A204.1 (cell line): ENCODE data around the gene NTNG2.

ENCODE experiments used
- FAIRE-seq: peaks from 2 replicates; lab custom pipeline; 2012; peaks lifted over from hg19 to GRCh38; lab: Jason Lieb, UNC

The NTNG2 gene

DNA sequence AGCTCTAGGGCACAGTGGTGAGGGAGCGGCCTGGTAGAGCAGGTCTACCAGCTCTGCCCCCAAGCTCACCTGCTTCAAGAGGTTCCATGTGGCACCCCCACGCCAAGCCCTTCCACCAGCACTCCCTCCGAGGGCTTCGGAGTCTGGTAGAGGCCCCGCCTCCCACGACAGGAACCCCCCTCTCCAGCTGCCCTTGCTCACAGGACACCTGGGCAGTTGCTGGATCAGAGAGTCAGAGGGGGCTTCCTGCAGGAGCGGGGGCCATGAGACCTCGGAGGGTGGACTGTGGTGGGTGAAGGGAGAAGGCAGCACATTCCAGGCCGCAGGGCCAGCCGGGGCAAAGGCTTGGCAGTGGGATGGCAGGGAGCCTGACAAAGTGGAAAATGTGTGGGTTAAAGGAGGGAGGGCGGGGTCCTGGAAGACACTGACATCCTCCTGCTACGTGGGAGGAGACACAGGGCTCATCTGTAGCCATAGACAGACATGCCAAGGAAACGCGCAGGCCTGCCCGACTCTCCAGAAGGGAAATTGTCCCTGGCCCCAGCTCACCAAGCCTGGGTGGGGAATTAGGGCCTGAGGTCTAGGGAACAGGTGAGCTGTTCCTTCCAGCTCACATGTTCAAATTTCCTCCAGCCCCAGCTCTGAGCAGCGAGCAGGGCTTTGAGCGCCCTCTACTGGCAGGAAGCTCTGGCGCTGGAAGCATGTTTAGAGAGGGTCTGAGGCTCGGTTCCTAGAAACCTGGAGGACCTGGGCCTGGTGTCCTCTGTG, 74.2 kb downstream of the NTNG2 start:
- no peak for FAIRE-seq

DNA sequence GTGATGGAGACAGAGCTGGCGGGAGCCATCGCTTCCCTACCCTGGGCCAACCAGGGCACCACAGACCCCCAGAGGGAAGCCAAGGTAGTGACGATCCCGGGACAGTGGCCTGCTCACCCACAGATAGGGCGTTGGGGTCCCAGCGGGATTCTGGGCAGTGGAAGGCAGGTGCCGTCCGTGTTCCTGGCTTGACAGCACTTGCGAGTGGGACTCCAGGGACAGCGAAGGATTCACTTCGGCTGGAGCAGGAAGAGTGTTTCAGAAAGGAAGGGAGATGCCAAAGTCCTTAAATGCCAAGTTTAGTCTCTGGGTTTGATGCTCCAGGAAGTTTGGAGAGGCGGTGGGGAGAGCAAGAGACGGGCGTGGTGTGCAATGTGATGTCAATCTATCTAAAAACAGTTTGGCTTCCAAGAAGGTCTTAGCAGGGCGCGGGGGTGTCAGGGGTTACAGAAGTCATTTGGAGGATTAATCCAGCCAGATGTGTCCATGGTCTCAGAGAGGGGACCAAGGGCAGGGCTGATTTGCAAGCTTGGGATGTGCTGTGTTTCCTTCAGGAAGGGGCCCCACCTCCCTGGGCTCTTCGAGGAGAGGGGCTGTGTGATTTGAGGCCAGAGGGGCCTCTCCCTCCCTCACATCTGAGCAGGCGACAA, 74.9 kb downstream of the NTNG2 start:
- FAIRE-seq: no peak

DNA sequence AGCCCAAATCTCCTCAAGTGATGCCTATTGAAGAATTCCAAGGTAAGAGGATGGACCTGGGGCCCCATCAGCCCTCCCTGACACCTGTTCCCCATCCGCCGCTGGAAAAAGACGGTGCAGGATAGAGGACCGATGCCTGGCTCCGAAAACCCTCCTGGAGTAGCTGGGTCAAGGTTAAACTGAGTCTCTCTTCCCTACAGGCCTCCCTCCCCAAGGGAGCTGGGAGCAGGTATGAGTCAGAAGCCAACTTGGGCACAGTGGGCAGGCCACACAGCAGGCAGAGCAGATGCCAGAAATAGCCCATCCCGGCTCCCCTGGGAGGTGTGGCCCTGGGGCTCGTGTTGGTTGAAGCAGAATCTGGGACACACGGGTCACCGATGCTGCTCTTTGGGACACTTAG, 75.6 kb downstream of the NTNG2 start:
- FAIRE-seq: no peak

DNA sequence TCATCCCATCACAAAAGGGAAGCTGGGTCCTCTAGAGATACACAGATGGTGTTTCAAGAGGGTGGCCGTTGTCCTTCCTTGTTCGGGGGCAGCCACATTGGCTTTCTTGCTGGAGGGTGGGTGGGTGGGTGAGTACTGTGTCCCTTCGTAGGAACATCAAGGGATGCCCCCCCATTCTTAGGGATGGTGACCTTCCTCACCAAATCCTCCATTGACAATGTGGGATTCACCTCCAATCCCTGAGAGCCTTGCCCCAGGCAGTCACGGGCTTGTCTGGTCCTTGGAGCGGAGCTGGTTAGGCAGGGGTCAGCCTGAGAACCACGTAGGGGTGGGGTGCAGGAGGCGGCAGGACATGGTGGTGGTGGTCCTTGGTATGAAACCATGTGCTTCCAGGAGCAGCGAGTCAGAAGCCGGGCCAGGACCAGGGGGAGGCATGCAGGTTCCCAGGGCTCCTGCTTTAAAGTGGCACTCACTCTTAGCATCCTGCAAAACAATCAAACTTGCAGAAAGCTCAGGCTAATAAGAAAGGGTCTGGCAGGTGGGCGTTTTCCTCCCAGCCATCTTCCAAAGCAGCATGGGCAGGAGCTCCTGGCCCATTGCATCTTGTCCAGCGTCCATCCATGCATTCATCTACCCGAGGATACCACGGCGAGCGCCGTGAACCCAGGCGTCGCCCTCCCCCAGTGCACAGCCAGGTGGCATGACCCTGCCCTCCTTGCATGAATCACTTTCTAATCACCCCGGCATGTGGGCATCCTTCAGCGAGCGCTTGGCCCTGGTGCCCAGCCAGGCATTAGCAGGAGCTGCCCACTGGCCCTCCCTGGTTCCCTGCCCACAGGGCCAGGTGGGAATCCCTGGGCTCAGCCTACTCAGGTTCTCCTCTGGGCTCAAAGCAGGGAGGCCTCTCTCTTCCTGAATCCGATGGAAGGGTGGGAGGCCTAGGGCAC, 76.4 kb downstream of the NTNG2 start:
- no peak for FAIRE-seq

GRCh38 chr9:132238992-132239391, 77.1 kb downstream of the NTNG2 start:
- FAIRE-seq: no peak

- no peak for FAIRE-seq
Measured at GRCh38 chr9:132239518-132239917, 77.7 kb downstream of the NTNG2 start.

GRCh38 chr9:132239999-132240840, 78.4 kb downstream of the NTNG2 start:
- no peak for FAIRE-seq

GRCh38 chr9:132240841-132241482, 79.1 kb downstream of the NTNG2 start:
- FAIRE-seq: no peak

DNA sequence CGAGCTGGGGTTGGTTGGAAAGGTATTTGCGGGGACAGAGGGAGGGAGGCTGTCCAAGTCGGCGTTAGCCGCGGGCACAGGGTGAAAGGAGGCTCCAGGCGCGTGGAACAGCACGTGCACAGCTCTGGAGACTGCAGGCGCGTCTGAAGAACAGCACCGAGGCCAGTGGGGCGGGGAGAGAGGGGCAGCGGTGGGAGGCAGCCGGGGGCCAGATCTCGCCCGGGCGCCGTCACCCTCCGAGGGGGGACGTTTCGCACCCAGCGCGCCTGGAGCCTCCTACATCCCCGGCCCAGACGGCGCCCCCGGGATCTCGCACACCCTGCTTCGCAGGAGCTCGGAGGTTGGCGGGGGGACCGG, 79.6 kb downstream of the NTNG2 start:
- FAIRE-seq: no peak

DNA sequence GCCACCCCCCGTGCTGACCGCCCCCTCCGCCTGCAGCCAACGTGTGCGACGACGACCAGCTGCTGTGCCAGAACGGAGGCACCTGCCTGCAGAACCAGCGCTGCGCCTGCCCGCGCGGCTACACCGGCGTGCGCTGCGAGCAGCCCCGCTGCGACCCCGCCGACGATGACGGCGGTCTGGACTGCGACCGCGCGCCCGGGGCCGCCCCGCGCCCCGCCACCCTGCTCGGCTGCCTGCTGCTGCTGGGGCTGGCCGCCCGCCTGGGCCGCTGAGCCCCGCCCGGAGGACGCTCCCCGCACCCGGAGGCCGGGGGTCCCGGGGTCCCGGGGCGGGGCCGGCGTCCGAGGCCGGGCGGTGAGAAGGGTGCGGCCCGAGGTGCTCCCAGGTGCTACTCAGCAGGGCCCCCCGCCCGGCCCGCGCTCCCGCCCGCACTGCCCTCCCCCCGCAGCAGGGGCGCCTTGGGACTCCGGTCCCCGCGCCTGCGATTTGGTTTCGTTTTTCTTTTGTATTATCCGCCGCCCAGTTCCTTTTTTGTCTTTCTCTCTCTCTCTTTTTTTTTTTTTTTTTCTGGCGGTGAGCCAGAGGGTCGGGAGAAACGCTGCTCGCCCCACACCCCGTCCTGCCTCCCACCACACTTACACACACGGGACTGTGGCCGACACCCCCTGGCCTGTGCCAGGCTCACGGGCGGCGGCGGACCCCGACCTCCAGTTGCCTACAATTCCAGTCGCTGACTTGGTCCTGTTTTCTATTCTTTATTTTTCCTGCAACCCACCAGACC, 80.2 kb downstream of the NTNG2 start:
- no peak for FAIRE-seq

DNA sequence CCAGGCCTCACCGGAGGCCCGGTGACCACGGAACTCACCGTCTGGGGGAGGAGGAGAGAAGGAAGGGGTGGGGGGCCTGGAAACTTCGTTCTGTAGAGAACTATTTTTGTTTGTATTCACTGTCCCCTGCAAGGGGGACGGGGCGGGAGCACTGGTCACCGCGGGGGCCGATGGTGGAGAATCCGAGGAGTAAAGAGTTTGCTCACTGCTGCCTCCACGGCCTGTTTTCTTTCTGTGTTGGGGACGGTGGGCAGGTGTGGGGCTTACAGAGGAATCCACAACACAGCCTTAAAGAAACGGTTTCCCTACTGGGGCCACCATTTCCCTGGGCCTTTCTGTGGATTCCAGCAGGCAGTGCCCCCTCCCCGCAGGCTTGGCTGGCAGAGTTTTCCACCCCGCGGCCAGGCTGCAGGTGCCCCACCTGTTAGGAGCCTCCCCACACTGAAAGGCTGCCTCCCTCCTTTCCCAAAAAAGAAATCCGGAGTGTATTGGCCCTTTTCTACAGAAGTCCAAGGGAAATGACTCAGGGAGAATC, 80.8 kb downstream of the NTNG2 start:
- FAIRE-seq: no peak

- FAIRE-seq: no peak
Measured at GRCh38 chr9:132243156-132244074, 81.6 kb downstream of the NTNG2 start.

DNA sequence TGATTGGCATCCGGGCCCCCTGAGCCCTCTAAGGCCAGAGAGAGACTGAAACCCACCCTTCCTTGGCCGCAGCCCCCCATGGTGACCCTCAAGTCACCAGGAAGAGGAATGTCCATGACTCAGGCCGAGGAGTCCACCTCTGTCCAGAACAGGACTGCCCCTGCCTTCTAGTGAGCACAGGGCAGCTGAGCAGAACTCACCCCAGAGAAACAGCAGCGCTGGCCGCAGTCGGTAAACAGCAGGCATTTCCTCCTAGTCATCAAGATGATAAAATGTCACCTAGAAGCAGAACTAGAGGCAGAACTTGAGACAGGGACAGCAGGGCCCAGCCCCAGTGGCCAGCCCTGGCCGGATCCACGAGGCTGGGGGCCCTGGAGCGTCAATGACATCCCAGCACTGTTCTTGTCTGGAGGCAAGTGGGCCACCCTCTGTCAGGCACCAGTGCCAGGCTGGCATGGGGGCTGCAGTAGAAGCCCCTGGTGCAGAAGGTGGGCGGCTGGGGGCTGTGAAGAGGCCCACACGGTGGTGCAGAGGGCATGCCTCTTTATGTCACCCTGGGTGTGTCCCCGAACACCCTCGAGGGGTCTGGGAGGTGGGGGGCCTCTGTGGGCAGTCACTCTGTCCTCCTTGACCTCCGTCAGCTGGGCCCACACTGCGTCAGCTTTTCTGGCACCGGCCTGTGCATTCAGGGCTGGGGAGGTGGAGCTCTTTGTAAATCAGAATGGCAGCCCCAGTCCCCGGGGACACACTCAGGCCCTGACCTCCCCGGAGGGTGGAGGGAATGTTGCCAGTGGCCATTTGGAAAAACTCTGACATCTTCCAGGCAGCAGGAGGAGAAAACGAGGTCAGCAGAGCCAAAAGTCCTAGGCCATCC, 83.0 kb downstream of the NTNG2 start:
- no peak for FAIRE-seq

- FAIRE-seq: no peak
Measured at GRCh38 chr9:132245465-132245864, 83.6 kb downstream of the NTNG2 start.

- no peak for FAIRE-seq
Measured at GRCh38 chr9:132247942-132248341, 86.1 kb downstream of the NTNG2 start.

DNA sequence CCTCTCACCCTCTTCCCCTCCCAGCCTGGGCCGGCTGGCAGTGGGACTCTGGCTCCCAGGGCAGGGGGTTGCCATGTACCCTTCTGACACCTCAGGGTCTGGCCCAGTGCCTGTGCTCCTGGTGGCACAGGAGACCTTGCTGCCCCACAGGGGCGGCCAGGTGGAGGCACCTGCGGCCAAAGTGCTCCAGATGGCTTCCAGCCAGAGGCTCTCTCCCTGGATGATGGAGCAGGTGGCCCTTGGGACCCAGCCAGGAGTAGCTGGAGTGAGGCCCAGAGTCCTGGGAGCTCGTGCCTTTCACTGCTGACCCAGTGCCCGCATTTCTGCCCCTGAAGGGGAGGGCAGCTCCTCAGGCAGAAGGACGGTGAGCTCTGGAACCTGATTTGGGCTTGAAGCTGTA, 87.3 kb downstream of the NTNG2 start:
- FAIRE-seq: no peak

DNA sequence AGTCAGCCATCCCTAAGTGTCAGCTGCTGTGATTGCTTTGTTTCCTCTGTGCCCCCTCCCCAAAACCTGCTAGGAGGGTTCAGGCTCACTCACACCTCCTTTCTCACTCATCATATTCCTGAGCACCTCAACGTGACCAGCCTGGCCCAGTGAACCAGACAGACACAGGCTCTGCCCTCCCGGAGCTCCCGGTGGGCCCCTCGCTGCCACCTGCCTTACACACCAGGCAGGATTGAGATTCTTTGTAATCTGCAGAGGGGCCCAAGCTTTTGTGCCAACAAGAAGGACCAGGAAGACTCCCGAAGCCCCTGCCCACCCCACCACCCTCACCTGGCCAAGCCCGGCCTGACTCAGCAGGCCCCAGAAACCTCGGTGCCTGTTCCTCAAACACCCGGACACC, 87.8 kb downstream of the NTNG2 start:
- FAIRE-seq: no peak
